ENCODE measurements around the gene DSE.

DNA sequence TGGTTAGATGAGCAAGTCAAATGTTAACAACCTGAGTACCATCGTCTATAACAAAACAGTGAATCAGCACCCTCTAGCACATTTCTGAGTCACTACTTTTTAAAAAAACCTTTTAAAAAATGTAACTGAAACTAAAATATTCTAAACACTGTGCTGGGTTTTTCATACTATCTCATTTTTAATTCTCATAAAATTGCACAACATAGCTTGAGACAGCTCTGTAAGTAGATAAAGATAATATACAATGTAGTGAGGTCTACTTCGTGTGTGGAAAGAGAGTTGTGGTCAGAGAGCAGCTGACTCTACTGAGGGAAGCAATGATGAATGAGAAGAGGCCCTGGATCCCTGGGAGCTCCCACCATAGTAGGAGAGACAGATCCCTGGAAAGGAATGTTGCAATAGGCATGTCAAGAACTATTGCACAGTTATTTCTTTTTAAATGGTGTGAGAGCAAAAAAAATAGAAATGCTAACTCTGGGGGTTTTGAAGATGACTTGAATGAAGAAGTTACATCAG is 76.8 kb downstream of the DSE start:
- TF ChIP-seq, protein P1, sequence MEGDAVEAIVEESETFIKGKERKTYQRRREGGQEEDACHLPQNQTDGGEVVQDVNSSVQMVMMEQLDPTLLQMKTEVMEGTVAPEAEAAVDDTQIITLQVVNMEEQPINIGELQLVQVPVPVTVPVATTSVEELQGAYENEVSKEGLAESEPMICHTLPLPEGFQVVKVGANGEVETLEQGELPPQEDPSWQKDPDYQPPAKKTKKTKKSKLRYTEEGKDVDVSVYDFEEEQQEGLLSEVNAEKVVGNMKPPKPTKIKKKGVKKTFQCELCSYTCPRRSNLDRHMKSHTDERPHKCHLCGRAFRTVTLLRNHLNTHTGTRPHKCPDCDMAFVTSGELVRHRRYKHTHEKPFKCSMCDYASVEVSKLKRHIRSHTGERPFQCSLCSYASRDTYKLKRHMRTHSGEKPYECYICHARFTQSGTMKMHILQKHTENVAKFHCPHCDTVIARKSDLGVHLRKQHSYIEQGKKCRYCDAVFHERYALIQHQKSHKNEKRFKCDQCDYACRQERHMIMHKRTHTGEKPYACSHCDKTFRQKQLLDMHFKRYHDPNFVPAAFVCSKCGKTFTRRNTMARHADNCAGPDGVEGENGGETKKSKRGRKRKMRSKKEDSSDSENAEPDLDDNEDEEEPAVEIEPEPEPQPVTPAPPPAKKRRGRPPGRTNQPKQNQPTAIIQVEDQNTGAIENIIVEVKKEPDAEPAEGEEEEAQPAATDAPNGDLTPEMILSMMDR (IDR thresholded peaks at IDR 0.05): no peak
- TF ChIP-seq EP300 (IDR thresholded peaks at IDR 0.05) (no peak), POLR2AphosphoS5 (IDR thresholded peaks at IDR 0.05) (peak in 1 of 2 donors; percentile 18)
